Ureter (tissue), 1 donor: ENCODE measurements around the gene TOPORS. TPM values are rescaled to one million over a fixed set of nuclear protein-coding genes. Genes with fewer than 3 reads are reported as not detected.

ENCODE experiments used
- DNase-seq: peaks from one replicate; pipeline ENCODE4 v3.0.0-alpha.2; 2020; ENCODE audit warnings: low spot score
- total RNA-seq: library from RNA; stranded (reverse); gene quantifications from one replicate; pipeline ENCODE4 v1.2.4, GENCODE V29; 2023
- donor health status: DM: yes; HTN: yes; CAD: no.

TOPORS gene
- total RNA-seq, 1 donor from 2014 or later: 13.3 TPM

DNA sequence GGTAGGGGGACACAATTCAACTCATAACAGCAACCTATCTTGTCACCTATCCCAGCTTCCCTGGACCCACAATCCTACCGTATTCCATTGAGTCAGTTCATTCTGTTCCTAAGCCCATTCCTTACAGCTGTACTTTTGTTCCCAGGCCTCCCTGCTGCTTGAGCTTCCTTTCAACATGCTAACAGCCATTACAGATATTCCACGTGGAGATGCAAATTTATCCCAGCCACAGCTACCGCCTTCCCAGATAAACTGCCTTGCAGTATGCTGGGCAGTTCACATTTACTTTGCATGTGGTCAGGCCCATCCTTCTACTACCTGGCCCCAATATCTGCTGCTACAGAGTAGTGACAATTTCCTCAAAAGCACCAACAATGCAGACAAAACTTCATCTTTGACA is 49.4 kb downstream of the TOPORS start:
- DNase-seq: no peak

DNA sequence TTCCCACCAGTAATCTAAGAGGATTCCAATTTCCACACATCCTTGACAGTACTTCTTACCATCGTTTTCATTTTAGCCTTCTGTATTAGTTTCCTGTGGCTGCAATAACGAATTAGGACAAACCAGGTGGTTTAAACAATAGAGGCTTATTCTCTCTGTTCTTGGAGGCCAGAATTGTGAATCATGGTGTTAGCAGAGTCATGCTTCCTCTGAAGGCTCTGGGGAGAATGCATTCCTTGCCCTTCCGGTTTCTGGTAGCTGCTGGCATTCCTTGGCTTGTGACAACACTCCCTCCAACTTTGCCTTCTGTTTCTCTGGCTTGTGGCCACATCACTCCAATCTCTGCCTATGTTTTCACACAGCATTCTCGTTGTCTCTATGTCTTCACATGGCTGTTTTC is 49.9 kb downstream of the TOPORS start:
- DNase-seq: no peak

DNA sequence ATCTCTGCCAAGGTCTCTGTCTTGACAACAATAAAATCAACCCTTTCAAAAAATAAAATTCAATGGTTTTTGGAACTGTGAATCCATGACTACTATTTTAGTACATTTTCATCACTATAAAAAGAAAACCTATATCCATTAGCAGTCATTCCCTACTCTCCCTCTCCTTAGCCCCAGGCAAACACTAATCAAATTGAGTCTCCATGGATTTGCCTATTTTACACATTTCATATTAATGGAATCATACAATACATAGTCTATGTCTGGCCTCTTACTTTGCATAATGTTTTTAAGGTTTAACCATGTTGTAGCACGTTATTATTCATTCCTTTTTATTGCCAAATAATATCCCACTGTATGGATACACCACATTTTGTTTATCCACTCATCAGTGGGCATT is 50.5 kb downstream of the TOPORS start:
- no peak for DNase-seq

DNA sequence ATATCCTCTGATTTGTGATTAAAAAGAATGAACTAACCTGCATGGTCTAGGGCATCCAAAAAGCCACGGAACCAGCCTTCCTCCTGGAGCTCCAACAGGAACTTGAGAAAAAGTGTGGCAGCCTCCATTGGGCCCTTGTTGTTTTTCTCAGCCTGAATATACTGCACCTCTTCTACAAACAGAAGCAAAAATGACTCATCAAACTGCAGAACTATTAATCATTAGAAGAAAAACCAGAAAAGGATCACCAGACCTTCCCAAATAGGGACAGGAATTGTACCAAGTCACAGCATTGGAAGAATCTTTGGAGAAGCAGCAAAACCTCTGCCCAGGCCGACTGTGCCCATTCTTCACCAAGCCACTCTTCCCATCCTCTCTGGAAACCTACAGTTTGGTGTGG is 51.6 kb downstream of the TOPORS start:
- DNase-seq: no peak

DNA sequence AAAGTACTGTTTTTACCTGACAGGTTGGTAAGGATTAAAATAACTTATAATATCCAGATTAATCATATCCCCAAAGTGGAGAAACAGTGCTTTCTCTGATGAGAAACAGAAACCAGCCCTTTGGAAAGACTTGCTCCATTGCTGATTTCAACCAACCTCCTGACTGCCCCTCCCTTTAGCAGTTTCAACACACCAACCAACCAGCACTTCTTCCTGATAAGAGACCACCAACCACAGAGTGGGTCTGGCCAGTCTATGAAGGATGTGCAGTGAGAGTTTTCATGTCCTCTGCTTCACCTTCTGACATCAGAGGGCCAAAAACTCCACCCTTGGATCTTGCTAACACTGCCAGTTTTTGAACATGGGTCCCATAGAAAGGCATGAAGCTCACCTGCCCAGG is 54.5 kb downstream of the TOPORS start:
- no peak for DNase-seq

DNA sequence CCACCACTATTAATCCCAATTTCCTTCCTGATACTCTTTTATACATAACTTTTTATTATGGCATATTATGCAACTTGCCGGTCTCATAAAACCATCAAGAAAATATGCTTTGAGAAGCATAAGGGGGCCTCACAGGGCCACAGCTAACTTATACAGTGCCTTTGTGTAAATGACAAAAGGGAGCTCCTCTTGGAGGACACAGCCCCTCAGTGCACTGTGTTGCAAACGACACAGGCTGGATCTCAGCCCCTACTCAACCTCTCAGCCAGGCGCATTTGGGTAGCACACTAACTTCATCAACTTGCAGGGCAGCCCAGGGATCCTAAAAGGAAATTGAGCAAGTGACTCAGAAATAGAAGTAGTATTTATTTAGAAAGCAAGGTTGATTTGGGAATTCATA is 61.8 kb downstream of the TOPORS start:
- DNase-seq: no peak

Other genes starting within 250 kb of the TOPORS start
- gene ACO1, start 167.9 kb downstream of the TOPORS start, total RNA-seq: 30.6 TPM
- 10.0 TPM for gene RIGI, start 26.4 kb downstream of the TOPORS start, total RNA-seq
- gene SMIM27, start 259 bp downstream of the TOPORS start, total RNA-seq: 12.3 TPM
- gene NDUFB6, start 20.6 kb upstream of the TOPORS start, total RNA-seq: 30.5 TPM
- gene TAF1L, start 83.1 kb upstream of the TOPORS start, total RNA-seq: not detected
- not detected for gene TMEM215, start 231.0 kb upstream of the TOPORS start, total RNA-seq